IMR-90 (cell line): ENCODE results near the gene ZNF573. TPM values are rescaled to one million over a fixed set of nuclear protein-coding genes. Genes with fewer than 3 reads are reported as not detected.

Experiments used
- ATAC-seq: fragments of 200-7000 bp; cut with Tn5 transposase; 2 replicates; pipeline ENCODE4 v1.9.1; 2020; ENCODE audit warnings: low read depth, mild to moderate bottlenecking, moderate library complexity
- BruUV-seq: library from RNA; stranded (reverse); fragments of 400-500 nt; replicated peaks from 2 replicates; lab custom pipeline; 2021; lab: Mats Ljungman, UMichigan
- CTCF ChIA-PET: fragments of 300-600 bp; formaldehyde crosslinking; extraction: SDS; loops from one replicate; lab custom pipeline; 2021; ENCODE audit warnings: antibody characterized with exemption; lab: Yijun Ruan, JAX
- POLR2A ChIA-PET: fragments of 300-600 bp; sonication (Branson Sonifier 250); formaldehyde crosslinking; loops from one replicate; lab custom pipeline; 2022; ENCODE audit warnings: antibody characterized with exemption; ENCODE audit not compliant: unreplicated experiment; lab: Charles Lee
- DNase-seq: peaks from one replicate; pipeline ENCODE4 v3.0.0; 2013
- H2AFZ ChIP-seq: replicated peaks from 2 replicates; pipeline ENCODE3; 2013; ENCODE audit warnings: low read length, mild to moderate bottlenecking; ENCODE audit not compliant: poor library complexity
- H2AK5ac ChIP-seq: 2 replicates; pipeline ENCODE4 v1.6.1; 2013; ENCODE audit warnings: low read depth, low read length, inconsistent platforms
- H2AK9ac ChIP-seq: replicated peaks from 2 replicates; pipeline ENCODE3; 2013; ENCODE audit warnings: mild to moderate bottlenecking, low read depth, low read length, moderate library complexity; ENCODE audit not compliant: poor library complexity
- H2BK120ac ChIP-seq: 2 replicates; pipeline ENCODE4 v1.6.1; 2013; ENCODE audit warnings: low read depth, low read length, inconsistent platforms
- H2BK15ac ChIP-seq: 3 replicates; pipeline ENCODE4 v1.6.1; 2013; ENCODE audit warnings: low read depth, low read length, inconsistent platforms
- H2BK20ac ChIP-seq: 2 replicates; pipeline ENCODE4 v1.6.1; 2013; ENCODE audit warnings: low read depth, mild to moderate bottlenecking, inconsistent platforms, low read length, moderate library complexity
- H2BK5ac ChIP-seq: 2 replicates; pipeline ENCODE4 v1.6.1; 2013; ENCODE audit warnings: mild to moderate bottlenecking, low read depth, low read length, inconsistent platforms; ENCODE audit not compliant: poor library complexity, severe bottlenecking
- H3K14ac ChIP-seq: replicated peaks from 2 replicates; pipeline ENCODE4 v1.6.1; 2013; ENCODE audit warnings: low read depth, low read length, inconsistent platforms
- H3K18ac ChIP-seq: 2 replicates; pipeline ENCODE4 v1.6.1; 2013; ENCODE audit warnings: low read depth, low read length, control low read depth
- H3K23ac ChIP-seq: 2 replicates; pipeline ENCODE4 v1.6.1; 2013; ENCODE audit warnings: low read depth, low read length, inconsistent platforms
- H3K27ac ChIP-seq: 2 replicates; pipeline ENCODE4 v1.5.1; 2013; ENCODE audit warnings: mild to moderate bottlenecking, control low read depth, low read length; ENCODE audit not compliant: insufficient read depth
- H3K27me3 ChIP-seq: 2 replicates; pipeline ENCODE4 v1.6.1; 2013; ENCODE audit warnings: low read length; ENCODE audit not compliant: control insufficient read depth, insufficient read depth
- H3K36me3 ChIP-seq: 2 replicates; pipeline ENCODE4 v1.6.1; 2013; ENCODE audit warnings: low read length, mixed read lengths; ENCODE audit not compliant: control insufficient read depth, insufficient read depth
- H3K4ac ChIP-seq: 2 replicates; pipeline ENCODE4 v1.6.1; 2013; ENCODE audit warnings: low read depth, low read length, inconsistent platforms
- H3K4me1 ChIP-seq: 2 replicates; pipeline ENCODE4 v1.6.1; 2013; ENCODE audit warnings: low read length, mixed read lengths; ENCODE audit not compliant: control insufficient read depth, insufficient read depth
- H3K4me2 ChIP-seq: 2 replicates; pipeline ENCODE4 v1.6.1; 2013; ENCODE audit warnings: low read depth, mild to moderate bottlenecking, control low read depth, low read length, moderate library complexity
- H3K4me3 ChIP-seq: 2 replicates; pipeline ENCODE4 v1.5.1; 2013; ENCODE audit warnings: low read depth, mild to moderate bottlenecking, control low read depth, low read length, moderate library complexity; ENCODE audit not compliant: insufficient read depth
- H3K56ac ChIP-seq: 2 replicates; pipeline ENCODE4 v1.6.1; 2013; ENCODE audit warnings: low read length, inconsistent platforms; ENCODE audit not compliant: insufficient read depth; ENCODE audit errors: extremely low read depth
- H3K79me1 ChIP-seq, 2 experiments: 2 replicates each; pipeline ENCODE4 v1.6.1; 2013; ENCODE audit warnings: low read length in 2 of 2, inconsistent platforms in 1 of 2, low read depth in 1 of 2
- H3K9ac ChIP-seq: 2 replicates; pipeline ENCODE4 v1.6.1; 2013; ENCODE audit warnings: low read depth, low read length, control low read depth
- H3K9me1 ChIP-seq: 2 replicates; pipeline ENCODE4 v1.6.1; 2013; ENCODE audit warnings: low read length, inconsistent platforms; ENCODE audit not compliant: insufficient read depth
- H3K9me3 ChIP-seq: 2 replicates; pipeline ENCODE4 v1.6.1; 2013; ENCODE audit warnings: low read length; ENCODE audit not compliant: control insufficient read depth, insufficient read depth
- H4K20me1 ChIP-seq: 2 replicates; pipeline ENCODE4 v1.6.1; 2013; ENCODE audit warnings: low read length, inconsistent platforms; ENCODE audit not compliant: insufficient read depth
- H4K5ac ChIP-seq: 2 replicates; pipeline ENCODE4 v1.6.1; 2013; ENCODE audit warnings: mild to moderate bottlenecking, low read depth, low read length, control low read depth
- H4K8ac ChIP-seq, 2 experiments: 2 replicates each; pipeline ENCODE4 v1.6.1; 2013; ENCODE audit warnings: low read depth in 2 of 2, low read length in 2 of 2, control low read depth in 1 of 2, inconsistent platforms in 1 of 2
- H4K91ac ChIP-seq: 2 replicates; pipeline ENCODE4 v1.6.1; 2013; ENCODE audit warnings: low read depth, low read length, inconsistent platforms; ENCODE audit not compliant: insufficient read depth
- BHLHE40 ChIP-seq: fragments of 150-350 bp; IDR thresholded peaks from 2 replicates; pipeline ENCODE4 v1.6.1; 2016; ENCODE audit warnings: mild to moderate bottlenecking, low read depth, low read length
- CEBPB ChIP-seq: IDR thresholded peaks from 2 replicates; pipeline ENCODE4 v1.6.1; 2012; ENCODE audit warnings: low read depth, low read length, improper control_type of control experiment
- CHD1 ChIP-seq: IDR thresholded peaks from 2 replicates; pipeline ENCODE4 v1.6.1; 2012; ENCODE audit warnings: low read depth, low read length, improper control_type of control experiment
- FOS ChIP-seq: fragments of 150-350 bp; IDR thresholded peaks from 2 replicates; pipeline ENCODE4 v1.6.1; 2016; ENCODE audit warnings: low read depth, low read length
- MAFK ChIP-seq: IDR thresholded peaks from 2 replicates; pipeline ENCODE4 v1.6.1; 2012; ENCODE audit warnings: low read depth, low read length, improper control_type of control experiment
- MAZ ChIP-seq: IDR thresholded peaks from 2 replicates; pipeline ENCODE4 v1.6.1; 2012; ENCODE audit warnings: low read depth, mild to moderate bottlenecking, low read length, improper control_type of control experiment, moderate library complexity, borderline replicate concordance
- MXI1 ChIP-seq: IDR thresholded peaks from 2 replicates; pipeline ENCODE4 v1.6.1; 2012; ENCODE audit warnings: low read depth, mild to moderate bottlenecking, low read length, moderate library complexity, borderline replicate concordance
- NFE2L2 ChIP-seq: fragments of 150-350 bp; IDR thresholded peaks from 2 replicates; pipeline ENCODE4 v1.6.1; 2016; ENCODE audit warnings: low read depth, mild to moderate bottlenecking, low read length
- POLR2A ChIP-seq: IDR thresholded peaks from 2 replicates; pipeline ENCODE4 v1.6.1; 2012; ENCODE audit warnings: mild to moderate bottlenecking, low read depth, low read length
- RAD21 ChIP-seq: IDR thresholded peaks from 2 replicates; pipeline ENCODE4 v1.6.1; 2012; ENCODE audit warnings: low read length, improper control_type of control experiment
- RCOR1 ChIP-seq: IDR thresholded peaks from 2 replicates; pipeline ENCODE4 v1.6.1; 2012; ENCODE audit warnings: mild to moderate bottlenecking, low read length, improper control_type of control experiment; ENCODE audit not compliant: insufficient replicate concordance
- RFX5 ChIP-seq: IDR thresholded peaks from 2 replicates; pipeline ENCODE4 v1.8.0; 2012; ENCODE audit warnings: low read depth, mild to moderate bottlenecking, low read length, moderate library complexity
- SMC3 ChIP-seq: fragments of 150-350 bp; IDR thresholded peaks from 2 replicates; pipeline ENCODE4 v1.6.1; 2016; ENCODE audit warnings: low read depth, mild to moderate bottlenecking, antibody characterized with exemption, low read length, moderate library complexity
- WGBS, 2 experiments: methylation state at CpG; one replicate each; pipeline versions ENCODE4 v1.1.5 to v1.1.7; 2013; ENCODE audit warnings: missing lambda C conversion rate in 2 of 2; ENCODE audit not compliant: insufficient read length in 1 of 2; ENCODE audit errors: extremely low coverage in 2 of 2; 5-methylcytosine and 5-hydroxymethylcytosine counted together
- dilution Hi-C: fragments of 300-500 bp; cut with HindIII; formaldehyde crosslinking; loops from one replicate; pipeline ENCODE4 v1.14.3; 2018; ENCODE audit warnings: low sequenced_read_pairs; ENCODE audit not compliant: unreplicated experiment
- in situ Hi-C: fragments of 300-500 bp; cut with MboI; formaldehyde crosslinking; loops from 3 replicates; pipeline ENCODE4 v1.14.3; 2019; ENCODE audit warnings: low sequenced_read_pairs, inconsistent platforms, mixed read lengths
- intact Hi-C: fragments of 100-400 bp; cut with micrococcal nuclease; formaldehyde crosslinking; loops from 2 replicates; pipeline ENCODE4 v1.10.0; 2022
- polyA plus RNA-seq, 3 experiments: library from polyadenylated mRNA; depleted of rRNA; stranded (reverse); fragments of >200 nt; gene quantifications; 2 replicates each; pipeline ENCODE4 v1.2.3, GENCODE V29; 2012; ENCODE audit warnings: low replicate concordance in 1 of 3
- total RNA-seq: library from RNA; depleted of rRNA; stranded (reverse); fragments of >200 nt; gene quantifications from 2 replicates; pipeline ENCODE4 v1.2.3, GENCODE V29; 2012
- TF ChIP-seq, protein P1 (sequence below): fragments of 150-350 bp; IDR thresholded peaks from 2 replicates; pipeline ENCODE4 v1.6.1; 2017; ENCODE audit warnings: mild to moderate bottlenecking, antibody characterized with exemption, low read length, low read depth
- TF ChIP-seq, protein P2 (sequence below): conservative IDR thresholded peaks from 2 replicates; pipeline ENCODE4 v1.5.1; 2012; ENCODE audit warnings: mild to moderate bottlenecking, low read depth, low read length, improper control_type of control experiment
- TF ChIP-seq, protein P3 (sequence below): fragments of 150-350 bp; IDR thresholded peaks from 2 replicates; pipeline ENCODE4 v1.6.1; 2016; ENCODE audit warnings: low read depth, mild to moderate bottlenecking, low read length, moderate library complexity, borderline replicate concordance

ZNF573 gene
- total and polyA plus RNA-seq, 2 of the 4 experiments (the other 2 are of a cell fraction) = 0.80 to 3.2 TPM

DNA sequence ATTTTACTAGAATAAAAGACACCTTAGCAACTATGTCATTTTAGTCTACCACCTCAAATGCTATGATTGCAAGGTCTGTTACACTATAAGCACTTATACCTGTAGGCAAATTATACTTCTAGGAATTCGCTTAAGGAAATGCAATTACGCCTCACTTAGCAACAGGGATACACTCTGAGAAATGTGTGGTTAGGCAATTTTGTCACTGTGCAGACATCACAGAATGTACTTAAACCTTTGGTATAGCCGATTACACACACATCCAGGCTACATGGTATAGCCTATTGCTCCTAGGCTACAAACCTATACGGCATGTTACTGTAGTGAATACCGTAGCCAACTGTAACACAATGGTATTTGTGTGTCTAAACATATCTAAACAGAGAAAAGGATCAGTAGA lies 30.0 kb upstream of the ZNF573 start:
- BruUV-seq = no TSS peak
- ChIA-PET POLR2A (no interaction called here), CTCF (no interaction called here)
- no peak for ATAC-seq
- Histone ChIP-seq H3K18ac (no peak overlapping the region), H3K79me1 (no peaks in the 10 kb centered on the region), H2AK5ac (no peak overlapping the region), H2AFZ (no peak overlapping the region), H3K56ac (no peak overlapping the region), H4K8ac (no peak overlapping the region), H3K4me3 (no peak overlapping the region), H3K27ac (no peak overlapping the region), H2BK5ac (no peak overlapping the region), H3K27me3 (no peaks in the 10 kb centered on the region), H3K9ac (no peak overlapping the region), H3K4me1 (no peaks in the 10 kb centered on the region), H2BK120ac (no peak overlapping the region), H2AK9ac (no peak overlapping the region), H3K4ac (no peak overlapping the region), H3K4me2 (no peak overlapping the region), H3K14ac (no peak overlapping the region), H3K9me3 (peaks cover 20% of the 10 kb centered on the region), H4K5ac (no peak overlapping the region), H4K91ac (no peak overlapping the region), H3K23ac (no peak overlapping the region), H2BK20ac (no peak overlapping the region), H3K36me3 (no peaks in the 10 kb centered on the region), H4K20me1 (no peaks in the 10 kb centered on the region), H3K9me1 (no peaks in the 10 kb centered on the region), H2BK15ac (no peak overlapping the region)
- TF ChIP-seq, protein P1, sequence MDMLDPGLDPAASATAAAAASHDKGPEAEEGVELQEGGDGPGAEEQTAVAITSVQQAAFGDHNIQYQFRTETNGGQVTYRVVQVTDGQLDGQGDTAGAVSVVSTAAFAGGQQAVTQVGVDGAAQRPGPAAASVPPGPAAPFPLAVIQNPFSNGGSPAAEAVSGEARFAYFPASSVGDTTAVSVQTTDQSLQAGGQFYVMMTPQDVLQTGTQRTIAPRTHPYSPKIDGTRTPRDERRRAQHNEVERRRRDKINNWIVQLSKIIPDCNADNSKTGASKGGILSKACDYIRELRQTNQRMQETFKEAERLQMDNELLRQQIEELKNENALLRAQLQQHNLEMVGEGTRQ = no peak
- no peak for TF ChIP-seq FOS
- TF ChIP-seq, protein P2, sequence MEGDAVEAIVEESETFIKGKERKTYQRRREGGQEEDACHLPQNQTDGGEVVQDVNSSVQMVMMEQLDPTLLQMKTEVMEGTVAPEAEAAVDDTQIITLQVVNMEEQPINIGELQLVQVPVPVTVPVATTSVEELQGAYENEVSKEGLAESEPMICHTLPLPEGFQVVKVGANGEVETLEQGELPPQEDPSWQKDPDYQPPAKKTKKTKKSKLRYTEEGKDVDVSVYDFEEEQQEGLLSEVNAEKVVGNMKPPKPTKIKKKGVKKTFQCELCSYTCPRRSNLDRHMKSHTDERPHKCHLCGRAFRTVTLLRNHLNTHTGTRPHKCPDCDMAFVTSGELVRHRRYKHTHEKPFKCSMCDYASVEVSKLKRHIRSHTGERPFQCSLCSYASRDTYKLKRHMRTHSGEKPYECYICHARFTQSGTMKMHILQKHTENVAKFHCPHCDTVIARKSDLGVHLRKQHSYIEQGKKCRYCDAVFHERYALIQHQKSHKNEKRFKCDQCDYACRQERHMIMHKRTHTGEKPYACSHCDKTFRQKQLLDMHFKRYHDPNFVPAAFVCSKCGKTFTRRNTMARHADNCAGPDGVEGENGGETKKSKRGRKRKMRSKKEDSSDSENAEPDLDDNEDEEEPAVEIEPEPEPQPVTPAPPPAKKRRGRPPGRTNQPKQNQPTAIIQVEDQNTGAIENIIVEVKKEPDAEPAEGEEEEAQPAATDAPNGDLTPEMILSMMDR = no peak
- TF ChIP-seq MAFK = no peak
- TF ChIP-seq BHLHE40 = no peak
- TF ChIP-seq CHD1 = no peak
- no peak for TF ChIP-seq RCOR1
- no peak for TF ChIP-seq RAD21
- TF ChIP-seq, protein P3, sequence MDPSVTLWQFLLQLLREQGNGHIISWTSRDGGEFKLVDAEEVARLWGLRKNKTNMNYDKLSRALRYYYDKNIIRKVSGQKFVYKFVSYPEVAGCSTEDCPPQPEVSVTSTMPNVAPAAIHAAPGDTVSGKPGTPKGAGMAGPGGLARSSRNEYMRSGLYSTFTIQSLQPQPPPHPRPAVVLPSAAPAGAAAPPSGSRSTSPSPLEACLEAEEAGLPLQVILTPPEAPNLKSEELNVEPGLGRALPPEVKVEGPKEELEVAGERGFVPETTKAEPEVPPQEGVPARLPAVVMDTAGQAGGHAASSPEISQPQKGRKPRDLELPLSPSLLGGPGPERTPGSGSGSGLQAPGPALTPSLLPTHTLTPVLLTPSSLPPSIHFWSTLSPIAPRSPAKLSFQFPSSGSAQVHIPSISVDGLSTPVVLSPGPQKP = no peak
- no peak for TF ChIP-seq NFE2L2
- TF ChIP-seq RFX5 = no peak
- TF ChIP-seq SMC3 = no peak
- no peak for TF ChIP-seq MAZ
- no peak for TF ChIP-seq MXI1
- TF ChIP-seq CEBPB = no peak
- no peak for TF ChIP-seq POLR2A
- no CpG with 5 or more reads among the region's 5 CpGs for WGBS, 2 experiments
- DNase-seq = no peak
- dilution Hi-C loops (no loop called here), in situ Hi-C loops (no loop called here), intact Hi-C loops (no loop called here)
